GM12892 (cell line): ENCODE data around the gene ALAS2.

ENCODE experiments used
- POLR2A ChIP-seq: IDR thresholded peaks from 2 replicates; pipeline ENCODE4 v1.6.1; 2011; ENCODE audit warnings: low read depth, low read length, control low read depth
- POLR2AphosphoS5 ChIP-seq: IDR thresholded peaks from 2 replicates; pipeline ENCODE4 v1.6.1; 2011; ENCODE audit warnings: low read depth, low read length, control low read depth
- TAF1 ChIP-seq: IDR thresholded peaks from 2 replicates; pipeline ENCODE4 v1.6.1; 2011; ENCODE audit warnings: low read depth, mild to moderate bottlenecking, control low read depth, low read length, borderline replicate concordance

- TF ChIP-seq TAF1 (peak; percentile 80; the same call in 1 of the 2 replicates), POLR2A (peak; percentile 91), POLR2AphosphoS5 (peak; percentile 90)
These were observed 30.8 kb downstream of the ALAS2 start, which contains the start of gene APEX2 for GRCh38 chrX:54999717-55000598.
